HK-2 (cell line): ENCODE results near the gene HOXB9.
A peak's percentile ranks its signal among the peaks of the same experiment; 100 is the strongest.

Experiments
- DNase-seq: peaks from one replicate; pipeline ENCODE4 v3.0.0-alpha.2; 2018; ENCODE audit not compliant: unreplicated experiment

HOXB9 gene

DNA sequence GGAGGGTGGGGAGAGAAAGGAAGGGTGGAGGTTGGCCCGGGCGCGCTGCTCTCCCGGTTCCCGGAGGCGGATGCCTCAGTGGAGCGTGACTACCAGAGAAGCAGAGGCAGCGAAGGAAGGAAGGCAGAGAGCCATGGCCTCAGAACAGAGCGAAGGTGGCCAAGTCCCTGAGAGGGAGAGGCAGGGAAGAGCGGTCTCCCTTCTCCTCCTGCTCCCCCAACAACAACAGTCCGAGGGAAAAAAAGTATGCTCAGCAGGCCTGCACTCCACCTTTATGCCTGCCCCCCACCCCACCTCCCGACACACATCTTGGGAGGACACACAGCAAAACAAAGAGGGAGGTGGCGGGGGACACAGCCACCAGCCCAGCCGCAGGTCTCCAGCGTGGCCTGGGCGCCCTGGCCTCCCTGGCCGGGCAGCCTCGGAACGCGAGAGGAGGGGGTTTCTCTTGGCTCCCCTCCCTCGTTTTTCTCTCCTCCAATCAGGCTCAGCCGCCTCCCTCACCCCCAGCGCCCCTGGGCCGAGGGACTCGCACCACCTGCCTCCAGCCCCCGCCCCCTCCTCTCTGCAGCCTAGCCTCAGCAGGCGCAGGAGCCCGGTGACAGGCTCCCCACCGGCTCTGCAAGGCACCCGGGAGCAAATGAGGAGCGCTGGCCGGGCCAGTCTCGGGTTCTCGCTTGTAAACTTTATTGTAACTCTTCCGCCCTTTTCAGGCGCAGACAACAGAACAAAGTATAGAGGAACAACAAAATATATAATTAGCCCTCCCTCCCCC lies 14.3 kb downstream of the HOXB9 start:
- DNase-seq: peak; percentile 72

GRCh38 chr17:48611213-48611612 lies 14.9 kb downstream of the HOXB9 start:
- DNase-seq: no peak

DNA sequence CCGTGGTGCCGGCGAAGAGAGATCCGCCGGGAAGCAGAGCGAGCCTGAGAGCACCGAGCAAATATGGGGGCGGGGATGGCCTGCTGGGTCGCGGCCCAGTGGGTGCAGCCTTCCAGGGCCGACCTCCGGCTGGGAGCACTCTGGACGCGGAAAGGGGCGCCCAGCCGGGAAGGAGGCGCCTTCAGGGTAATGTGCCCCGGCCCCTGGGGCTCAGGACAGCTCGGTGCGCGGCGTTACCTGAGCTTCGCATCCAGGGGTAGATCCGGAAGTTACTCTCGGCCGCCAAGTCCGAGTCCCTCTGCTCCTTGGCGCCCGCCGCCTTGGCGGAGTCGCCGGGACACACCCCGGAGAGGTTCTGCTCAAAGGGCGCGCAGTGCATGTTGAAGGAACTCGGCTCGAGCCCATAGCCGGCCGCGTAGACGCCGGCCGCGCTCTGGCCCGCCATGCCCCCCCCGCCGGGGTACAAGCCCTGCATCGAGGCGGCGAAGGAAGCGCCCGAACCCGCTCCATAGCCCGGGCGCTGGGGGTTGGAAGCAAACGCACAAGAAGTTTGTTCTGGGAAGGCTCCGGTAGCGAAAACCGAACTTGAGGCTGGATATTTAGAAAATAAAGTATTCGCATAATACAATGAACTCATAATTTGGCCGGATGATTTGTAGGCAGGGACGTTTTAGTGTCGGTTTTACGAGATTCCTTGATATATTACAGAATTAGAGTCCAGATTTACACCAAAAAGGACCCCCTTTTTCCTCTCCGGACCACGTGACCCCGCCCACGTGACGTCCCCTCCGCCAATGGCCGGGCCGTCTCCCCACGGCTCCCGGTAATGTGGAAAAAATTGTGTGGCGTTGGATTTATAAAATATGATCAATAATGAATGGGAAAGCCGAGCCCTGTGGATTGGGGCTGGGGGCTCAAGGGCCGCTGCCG lies 15.6 kb downstream of the HOXB9 start, which contains the start of gene HOXB7:
Gene HOXB7, minus strand, starts transcription at position 736 of the 930 bp plus-strand sequence. Its CDS starts 99 bp downstream, at position 637.
- DNase-seq: peak; percentile 82

DNA sequence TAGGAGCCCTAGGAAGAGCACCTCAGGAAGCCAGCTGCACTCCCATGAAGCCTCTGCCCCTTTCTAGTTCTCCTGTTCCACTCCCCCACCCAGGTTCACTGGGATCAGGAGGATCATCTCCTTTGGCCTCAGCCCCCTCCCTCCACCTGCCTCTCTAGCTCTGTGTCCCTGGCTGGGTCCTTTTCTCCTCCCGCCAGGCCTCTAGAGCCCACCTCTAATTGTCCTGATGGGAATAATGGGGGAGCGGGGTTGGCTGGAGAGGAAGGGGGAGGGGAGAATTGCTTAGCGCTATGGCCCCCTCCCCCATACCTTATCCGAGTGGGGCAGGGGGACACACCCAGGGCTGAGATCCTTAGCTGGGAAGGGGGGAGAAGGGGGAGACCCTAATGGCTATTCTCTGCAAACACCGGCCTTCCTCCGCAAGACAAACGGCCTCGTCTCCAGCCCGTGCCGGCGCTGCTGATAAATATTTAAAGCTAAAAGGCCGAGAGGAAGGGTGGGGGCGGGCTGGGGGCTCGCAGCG lies 16.3 kb downstream of the HOXB9 start:
- no peak for DNase-seq

DNA sequence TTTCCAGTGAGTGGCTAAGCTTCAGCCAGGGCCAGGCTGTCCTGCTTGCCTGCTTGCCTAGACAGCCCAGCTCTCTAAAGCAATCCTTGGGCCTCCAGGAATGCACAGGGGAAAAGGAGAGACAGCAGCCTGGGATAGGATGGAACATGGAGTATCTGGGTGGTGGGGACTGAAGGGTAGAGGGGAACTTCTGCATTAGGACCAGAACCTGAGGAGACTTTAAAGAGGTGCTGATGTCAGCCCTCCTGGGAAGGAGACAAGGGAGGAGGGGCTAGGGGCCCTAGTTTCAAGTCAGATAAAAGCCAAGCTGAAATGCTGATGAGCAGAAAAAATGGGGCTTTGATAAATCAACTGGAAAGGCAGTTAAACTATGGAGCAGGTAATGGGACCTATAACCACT lies 17.1 kb downstream of the HOXB9 start:
- no peak for DNase-seq

GRCh38 chr17:48608494-48608834 lies 17.7 kb downstream of the HOXB9 start:
- no peak for DNase-seq

GRCh38 chr17:48606892-48607614 lies 19.1 kb downstream of the HOXB9 start:
- DNase-seq: no peak

DNA sequence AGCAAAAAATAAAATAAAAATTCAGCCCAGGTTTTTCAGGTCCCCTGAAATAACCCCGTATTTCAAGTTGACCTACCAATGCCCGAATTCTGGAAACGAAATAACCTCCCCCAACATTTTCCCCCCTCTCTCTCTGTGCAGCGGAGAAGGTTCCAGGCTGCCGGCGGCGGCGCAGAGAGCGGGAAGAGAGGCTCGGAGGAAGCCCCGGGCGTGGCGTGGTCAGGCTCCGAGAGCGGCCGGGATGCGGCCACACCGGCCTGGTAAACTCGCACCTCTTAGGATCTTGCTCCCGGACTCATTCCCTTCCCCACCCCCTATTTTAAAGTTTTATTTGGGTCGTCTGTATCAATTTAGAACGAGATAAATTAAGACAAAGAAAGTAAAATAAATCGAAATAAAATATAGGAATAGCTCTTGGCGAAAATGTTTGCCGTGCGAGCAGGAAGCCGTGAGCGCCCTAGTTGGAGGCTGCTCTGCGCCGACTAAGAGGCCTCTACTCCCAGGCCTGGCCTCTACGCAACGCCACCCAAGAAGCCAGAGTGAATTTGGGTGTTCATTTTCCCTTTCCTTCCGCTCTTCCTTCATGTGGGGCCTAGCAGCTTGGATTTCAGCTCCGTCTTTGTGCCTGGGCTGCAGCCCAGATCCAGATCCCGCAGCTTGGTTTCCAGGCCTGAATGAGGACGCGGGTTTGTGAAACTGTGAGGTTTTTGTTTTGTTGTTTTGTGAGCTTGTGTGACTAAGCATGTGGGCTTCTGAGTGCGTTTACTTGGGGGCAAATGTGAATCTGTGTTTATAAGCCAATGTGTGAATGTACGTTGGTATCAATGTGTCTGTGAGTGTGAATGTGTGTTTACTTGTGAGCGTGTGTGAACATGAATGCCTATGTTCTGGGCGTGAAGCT lies 19.9 kb downstream of the HOXB9 start:
- no peak for DNase-seq

GRCh38 chr17:48605409-48605919 lies 20.7 kb downstream of the HOXB9 start:
- DNase-seq: no peak

DNA sequence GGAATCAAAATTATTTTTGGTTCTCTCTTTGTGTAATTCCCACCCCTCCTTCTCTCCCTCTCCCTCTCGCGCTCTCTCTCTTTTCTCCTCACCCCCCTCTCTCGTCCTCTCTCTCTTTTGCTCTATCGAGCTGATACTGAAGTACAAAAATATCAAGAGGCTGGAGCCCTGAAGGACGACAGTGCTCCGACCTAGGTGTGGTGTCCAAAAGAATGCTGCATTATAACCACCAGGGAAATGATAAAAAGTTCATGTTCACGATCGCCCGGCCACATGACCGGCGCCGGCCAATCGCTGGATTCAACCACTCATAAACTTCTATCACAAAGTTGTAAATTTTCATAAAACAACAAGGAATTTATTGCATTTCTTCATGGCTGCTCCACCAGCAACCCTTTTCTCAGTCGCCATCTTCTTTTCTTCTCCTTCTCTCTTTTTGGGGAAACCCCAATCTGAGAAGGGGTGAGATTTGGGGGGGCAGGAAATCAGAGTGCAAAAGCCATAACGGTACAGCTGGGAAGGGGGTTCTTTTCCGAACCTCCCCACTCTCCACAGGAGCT lies 21.3 kb downstream of the HOXB9 start, which contains the start of gene HOXB6:
Gene HOXB6, minus strand, starts transcription at position 217 of the 560 bp plus-strand sequence. CDS start 6,836 bp downstream, outside the sequence.
- peak; percentile 62 for DNase-seq

GRCh38 chr17:48603959-48604769 lies 22.0 kb downstream of the HOXB9 start:
- peak; percentile 72 for DNase-seq

GRCh38 chr17:48601539-48602425 lies 24.4 kb downstream of the HOXB9 start:
- peak; percentile 75 for DNase-seq

DNA sequence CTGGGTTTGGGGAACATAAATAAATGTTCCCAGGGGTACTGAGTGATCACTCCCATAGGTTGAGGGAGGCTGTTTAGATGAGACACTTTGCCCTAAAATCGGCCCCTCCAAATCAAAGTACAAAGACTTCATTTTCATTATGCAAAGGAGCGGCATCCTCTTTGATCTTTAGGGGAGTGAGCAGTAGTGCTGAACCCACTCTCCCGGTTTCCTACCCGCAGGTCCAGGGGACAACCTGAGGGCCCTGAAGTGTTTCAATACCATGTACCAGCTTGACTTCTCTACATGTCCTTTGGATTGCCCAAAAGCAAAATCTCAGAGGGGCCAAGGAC lies 25.0 kb downstream of the HOXB9 start:
- no peak for DNase-seq

DNA sequence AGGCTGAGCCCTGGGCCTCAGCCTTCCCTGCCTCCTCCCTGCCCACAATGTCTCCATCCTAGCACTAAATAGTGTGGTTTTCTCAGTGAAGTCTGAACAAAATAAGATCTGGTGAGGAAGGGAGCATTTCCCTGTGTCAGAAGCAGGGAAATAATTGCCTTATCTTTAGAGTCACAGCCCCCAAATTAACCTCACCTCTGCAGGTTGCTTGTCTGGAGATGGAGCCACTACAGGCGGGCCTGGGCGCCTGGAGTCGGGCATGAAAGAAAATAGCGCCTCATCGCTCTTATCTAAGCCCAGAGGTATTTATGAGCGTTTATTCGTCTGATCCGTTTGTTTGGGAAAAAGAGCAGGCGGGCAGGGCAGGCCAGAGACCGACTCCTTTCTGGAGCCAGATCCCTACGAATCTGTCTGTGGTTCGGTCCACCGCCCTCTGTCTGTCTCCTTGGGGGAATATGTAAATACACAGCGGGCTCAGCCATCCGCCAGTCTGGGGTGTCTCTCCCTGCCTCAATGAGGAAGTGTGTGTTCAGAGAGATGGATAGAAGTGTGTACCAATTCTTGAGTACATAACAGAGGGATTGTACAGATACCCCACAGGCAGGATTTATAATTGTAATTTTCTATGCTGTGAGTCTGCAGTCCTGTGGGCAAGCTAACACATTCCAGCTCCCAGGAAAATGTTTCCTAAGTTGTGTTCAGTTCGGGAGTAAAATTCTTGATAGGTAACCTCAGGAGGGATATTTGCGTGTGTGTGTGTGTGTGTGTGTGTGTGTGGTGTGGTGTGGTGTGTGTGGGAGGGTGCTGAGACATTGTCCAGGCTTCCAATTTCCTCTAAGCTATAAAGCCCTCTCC lies 25.7 kb downstream of the HOXB9 start:
- DNase-seq: peak; percentile 44

DNA sequence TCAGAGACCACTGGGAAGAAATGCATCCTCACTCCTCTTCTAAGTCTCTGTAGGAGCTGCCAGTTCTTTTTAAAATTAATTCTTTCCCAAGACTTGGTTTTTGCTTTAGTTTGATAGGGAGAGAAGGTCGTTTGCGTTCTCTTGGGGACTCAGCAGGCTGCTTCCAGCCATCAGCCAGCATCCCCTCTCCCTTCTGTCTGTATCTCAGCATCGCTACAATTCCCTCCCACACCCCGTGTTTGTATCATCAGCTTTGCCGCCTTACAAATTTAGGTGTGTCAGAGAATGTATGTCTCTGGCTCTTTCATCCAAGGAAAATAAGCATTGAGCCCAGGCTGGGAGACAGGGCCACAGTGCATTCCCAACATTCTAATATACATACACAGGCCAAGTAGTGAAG lies 26.8 kb downstream of the HOXB9 start:
- no peak for DNase-seq

DNA sequence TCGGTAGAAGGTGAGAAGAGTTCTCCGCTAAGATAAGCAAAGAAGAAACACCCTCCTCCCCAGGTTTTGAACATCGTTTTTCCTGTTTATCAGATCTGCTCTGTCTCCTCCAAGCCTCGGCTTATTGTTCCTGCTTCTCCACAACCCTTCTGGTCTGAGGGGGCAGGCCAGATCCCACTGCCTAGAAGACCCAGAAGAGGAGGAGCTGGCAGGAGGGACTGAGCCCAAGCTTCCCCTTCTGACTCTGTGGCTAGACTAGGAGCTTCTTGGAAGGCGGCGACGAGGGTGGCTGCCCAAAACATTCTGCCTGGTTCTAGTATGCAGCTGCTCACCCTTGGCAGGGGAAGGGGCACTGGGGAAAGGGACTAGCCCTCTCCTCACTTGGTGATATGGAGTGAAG lies 27.4 kb downstream of the HOXB9 start:
- DNase-seq: no peak
